ENCODE results near the gene SLC9A9.
"Not testable (repeated sequence)": the region's sequence is repeated elsewhere in the genome, so short reads cannot be mapped to it uniquely, and the experiment has no call there.

Gene SLC9A9

GRCh38 chr3:143291836-143292447 is 556.3 kb downstream of the SLC9A9 start:
- H3K4me3 ChIP-seq (ENCODE audit: low read length): no peak overlapping the region
- no peaks in the 10 kb centered on the region for H3K36me3 ChIP-seq (ENCODE audit: control insufficient read depth, insufficient read depth, low read length)
- H3K27me3 ChIP-seq (ENCODE audit: control insufficient read depth, insufficient read depth, low read length): no peaks in the 10 kb centered on the region
- no peak overlapping the region for H3K9ac ChIP-seq (ENCODE audit: low read length)
- H3K4me1 ChIP-seq (ENCODE audit: control insufficient read depth, insufficient read depth, low read length): peaks cover 1% of the 10 kb centered on the region
- H3K9me3 ChIP-seq (ENCODE audit: control insufficient read depth, low read length): no peaks in the 10 kb centered on the region

GRCh38 chr3:143288944-143289343 is 559.3 kb downstream of the SLC9A9 start:
- Histone ChIP-seq H3K27me3 (ENCODE audit: control insufficient read depth, insufficient read depth, low read length) (no peaks in the 10 kb centered on the region), H3K9me3 (ENCODE audit: control insufficient read depth, low read length) (no peaks in the 10 kb centered on the region), H3K36me3 (ENCODE audit: control insufficient read depth, insufficient read depth, low read length) (no peaks in the 10 kb centered on the region), H3K4me1 (ENCODE audit: control insufficient read depth, insufficient read depth, low read length) (peaks cover 11% of the 10 kb centered on the region), H3K4me3 (ENCODE audit: low read length) (no peak overlapping the region), H3K9ac (ENCODE audit: low read length) (no peak overlapping the region)

GRCh38 chr3:143287403-143287802 is 560.9 kb downstream of the SLC9A9 start:
- Histone ChIP-seq H3K27me3 (ENCODE audit: control insufficient read depth, insufficient read depth, low read length) (no peaks in the 10 kb centered on the region), H3K4me1 (ENCODE audit: control insufficient read depth, insufficient read depth, low read length) (peaks cover 11% of the 10 kb centered on the region), H3K36me3 (ENCODE audit: control insufficient read depth, insufficient read depth, low read length) (no peaks in the 10 kb centered on the region), H3K9ac (ENCODE audit: low read length) (no peak overlapping the region), H3K9me3 (ENCODE audit: control insufficient read depth, low read length) (no peaks in the 10 kb centered on the region), H3K4me3 (ENCODE audit: low read length) (no peak overlapping the region)

GRCh38 chr3:143286392-143287010 is 561.8 kb downstream of the SLC9A9 start:
- Histone ChIP-seq H3K36me3 (ENCODE audit: control insufficient read depth, insufficient read depth, low read length) (no peaks in the 10 kb centered on the region), H3K4me3 (ENCODE audit: low read length) (no peak overlapping the region), H3K9me3 (ENCODE audit: control insufficient read depth, low read length) (no peaks in the 10 kb centered on the region), H3K9ac (ENCODE audit: low read length) (no peak overlapping the region), H3K27me3 (ENCODE audit: control insufficient read depth, insufficient read depth, low read length) (no peaks in the 10 kb centered on the region), H3K4me1 (ENCODE audit: control insufficient read depth, insufficient read depth, low read length) (peaks cover 11% of the 10 kb centered on the region)

GRCh38 chr3:143283432-143284128 is 564.7 kb downstream of the SLC9A9 start:
- Histone ChIP-seq H3K9ac (ENCODE audit: low read length) (no peak overlapping the region), H3K36me3 (ENCODE audit: control insufficient read depth, insufficient read depth, low read length) (no peaks in the 10 kb centered on the region), H3K9me3 (ENCODE audit: control insufficient read depth, low read length) (no peaks in the 10 kb centered on the region), H3K4me3 (ENCODE audit: low read length) (no peak overlapping the region), H3K4me1 (ENCODE audit: control insufficient read depth, insufficient read depth, low read length) (peaks cover 11% of the 10 kb centered on the region), H3K27me3 (ENCODE audit: control insufficient read depth, insufficient read depth, low read length) (no peaks in the 10 kb centered on the region)

DNA sequence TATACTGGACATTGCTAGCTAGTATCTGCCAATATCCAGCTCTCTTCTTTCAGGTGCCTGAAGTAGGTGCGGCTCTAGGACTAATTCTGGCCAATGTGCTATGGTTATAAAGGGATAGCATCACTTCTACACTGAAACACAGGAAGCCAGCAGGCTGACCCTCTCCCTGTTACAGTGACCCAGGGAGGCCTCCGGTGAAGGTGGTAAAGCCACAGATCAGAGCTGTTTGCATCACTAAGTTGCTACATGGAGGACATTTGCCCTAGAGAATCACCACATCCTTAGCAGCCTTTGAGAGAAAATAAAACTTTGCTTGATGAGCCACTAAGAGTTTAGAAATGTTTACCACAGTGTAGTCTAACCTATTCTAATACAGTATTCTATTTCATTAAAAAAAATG is 567.3 kb downstream of the SLC9A9 start:
- Histone ChIP-seq H3K9me3 (ENCODE audit: control insufficient read depth, low read length) (no peaks in the 10 kb centered on the region), H3K27me3 (ENCODE audit: control insufficient read depth, insufficient read depth, low read length) (no peaks in the 10 kb centered on the region)

DNA sequence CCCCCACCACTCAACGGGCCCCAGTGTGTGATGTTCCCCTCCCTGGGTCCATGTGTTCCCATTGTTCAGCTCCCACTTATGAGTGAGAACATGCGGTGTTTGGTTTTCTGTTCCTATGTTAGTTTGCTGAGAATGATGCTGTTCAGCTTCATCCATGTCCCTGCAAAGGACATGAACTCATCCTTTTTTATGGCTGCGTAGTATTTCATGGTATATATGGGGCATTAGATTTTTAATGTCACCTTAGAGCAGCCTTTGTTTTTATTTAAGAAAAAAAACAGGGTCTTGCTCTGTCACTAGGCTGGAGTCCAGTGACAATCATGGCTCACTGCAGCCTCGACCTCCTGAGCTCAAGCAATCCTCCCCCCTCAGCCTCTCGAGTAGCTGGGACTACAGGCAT is 568.7 kb downstream of the SLC9A9 start:
- not testable (repeated sequence) for H3K9ac ChIP-seq (ENCODE audit: low read length); H3K27me3 ChIP-seq (ENCODE audit: control insufficient read depth, insufficient read depth, low read length); H3K4me1 ChIP-seq (ENCODE audit: control insufficient read depth, insufficient read depth, low read length); H3K36me3 ChIP-seq (ENCODE audit: control insufficient read depth, insufficient read depth, low read length); H3K4me3 ChIP-seq (ENCODE audit: low read length); H3K9me3 ChIP-seq (ENCODE audit: control insufficient read depth, low read length)

More for the DNA sequence above, 567.3 kb downstream of the SLC9A9 start:
- no peak overlapping the region for H3K4me3 ChIP-seq (ENCODE audit: low read length)
- peaks cover under 1% of the 10 kb centered on the region for H3K4me1 ChIP-seq (ENCODE audit: control insufficient read depth, insufficient read depth, low read length)
- H3K9ac ChIP-seq (ENCODE audit: low read length): no peak overlapping the region
- H3K36me3 ChIP-seq (ENCODE audit: control insufficient read depth, insufficient read depth, low read length): no peaks in the 10 kb centered on the region

DNA sequence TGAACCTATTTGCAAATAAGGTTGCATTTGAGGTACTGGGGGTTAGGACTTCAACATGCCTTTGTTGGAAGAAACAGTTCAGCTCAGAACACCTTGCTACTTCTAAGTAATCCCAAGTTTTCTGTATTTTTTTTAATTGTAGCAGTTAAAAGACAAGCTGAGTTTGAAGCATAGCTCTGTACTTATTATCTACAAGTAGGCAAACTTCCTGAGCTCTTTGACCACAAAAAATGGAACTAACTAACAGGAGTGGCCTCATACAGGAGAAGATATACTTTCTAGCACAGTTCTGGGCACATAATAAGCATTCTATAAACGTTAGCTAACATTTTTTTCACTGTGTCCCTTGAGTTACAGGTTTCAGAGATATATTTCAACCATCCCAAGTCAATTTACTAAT is 569.5 kb downstream of the SLC9A9 start:
- Histone ChIP-seq H3K9ac (ENCODE audit: low read length) (no peak overlapping the region), H3K4me3 (ENCODE audit: low read length) (no peak overlapping the region), H3K4me1 (ENCODE audit: control insufficient read depth, insufficient read depth, low read length) (no peaks in the 10 kb centered on the region), H3K27me3 (ENCODE audit: control insufficient read depth, insufficient read depth, low read length) (no peaks in the 10 kb centered on the region), H3K9me3 (ENCODE audit: control insufficient read depth, low read length) (no peaks in the 10 kb centered on the region), H3K36me3 (ENCODE audit: control insufficient read depth, insufficient read depth, low read length) (no peaks in the 10 kb centered on the region)

DNA sequence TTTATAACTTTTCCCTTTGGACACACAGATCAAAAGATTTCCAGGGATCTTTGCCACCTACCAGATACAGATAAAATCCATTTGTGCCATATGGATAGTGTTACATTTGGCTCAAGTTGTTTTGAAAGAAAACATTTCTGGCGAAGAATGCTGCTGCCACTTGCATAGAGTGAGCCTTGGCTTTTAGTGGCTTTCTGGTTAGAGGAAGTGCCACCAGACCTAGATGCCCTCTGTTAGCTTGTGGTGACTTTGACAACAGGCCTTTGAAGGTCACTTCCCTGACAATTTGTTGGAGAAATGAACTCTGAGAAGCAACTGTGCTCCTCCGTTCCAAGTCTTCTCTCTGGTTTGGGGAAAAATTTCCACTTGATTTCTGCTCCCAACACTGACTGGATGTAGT is 570.7 kb downstream of the SLC9A9 start:
- Histone ChIP-seq H3K9ac (ENCODE audit: low read length) (no peak overlapping the region), H3K36me3 (ENCODE audit: control insufficient read depth, insufficient read depth, low read length) (no peaks in the 10 kb centered on the region), H3K27me3 (ENCODE audit: control insufficient read depth, insufficient read depth, low read length) (no peaks in the 10 kb centered on the region), H3K4me3 (ENCODE audit: low read length) (no peak overlapping the region), H3K9me3 (ENCODE audit: control insufficient read depth, low read length) (no peaks in the 10 kb centered on the region), H3K4me1 (ENCODE audit: control insufficient read depth, insufficient read depth, low read length) (no peaks in the 10 kb centered on the region)

DNA sequence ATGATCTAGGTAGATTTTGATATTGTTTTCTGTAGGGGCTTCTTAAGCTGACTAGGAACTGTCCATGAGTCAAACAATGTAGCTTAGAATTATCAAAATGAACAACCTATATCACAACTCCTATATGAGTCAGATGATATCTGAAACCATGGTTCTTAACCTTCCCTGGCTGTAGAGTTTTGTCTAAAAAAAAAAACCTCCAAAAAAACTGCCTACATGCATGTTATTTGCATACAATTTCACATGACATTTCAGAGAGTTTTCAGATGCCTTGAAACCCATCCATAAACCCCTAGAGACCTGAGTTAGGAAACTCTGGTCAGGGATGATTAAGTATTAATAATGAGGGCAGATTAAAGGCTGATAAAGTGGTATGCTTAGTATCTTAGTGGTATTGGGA is 571.7 kb downstream of the SLC9A9 start:
- H3K4me1 ChIP-seq (ENCODE audit: control insufficient read depth, insufficient read depth, low read length): no peaks in the 10 kb centered on the region
- H3K9me3 ChIP-seq (ENCODE audit: control insufficient read depth, low read length): no peaks in the 10 kb centered on the region
- no peak overlapping the region for H3K4me3 ChIP-seq (ENCODE audit: low read length)
- no peak overlapping the region for H3K9ac ChIP-seq (ENCODE audit: low read length)
- H3K36me3 ChIP-seq (ENCODE audit: control insufficient read depth, insufficient read depth, low read length): no peaks in the 10 kb centered on the region
- H3K27me3 ChIP-seq (ENCODE audit: control insufficient read depth, insufficient read depth, low read length): no peaks in the 10 kb centered on the region

DNA sequence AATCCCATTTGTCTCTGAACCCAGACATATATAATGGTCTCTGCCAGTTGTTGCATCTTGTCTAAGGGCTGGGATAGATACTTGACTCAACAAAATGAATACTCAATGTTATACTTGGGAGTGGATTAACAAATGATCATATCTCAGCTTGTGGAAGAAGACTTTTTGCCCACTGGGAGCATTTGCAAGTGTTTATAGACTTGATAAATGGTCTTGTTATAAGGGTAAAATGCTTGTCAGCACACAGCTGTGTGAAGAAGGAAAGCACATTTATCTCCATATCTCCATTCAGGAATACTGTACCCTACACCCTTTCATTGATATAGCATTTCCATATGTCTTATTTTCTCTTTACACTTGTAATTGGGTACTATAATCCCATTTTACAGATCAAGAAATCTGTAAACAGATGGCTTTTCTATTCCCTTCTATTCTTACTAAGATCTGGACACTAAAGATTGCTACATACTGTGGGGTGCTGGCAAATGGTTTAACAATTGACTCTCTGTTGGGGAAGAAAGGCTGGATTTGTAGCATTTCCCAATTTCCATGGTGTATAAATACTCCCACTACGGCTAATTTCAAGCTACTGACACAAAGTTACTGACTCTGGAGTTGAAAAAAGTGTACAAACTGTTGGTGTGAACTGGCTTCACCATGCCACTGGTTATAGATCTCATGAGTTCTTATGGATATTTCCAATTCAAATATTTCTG is 574.1 kb downstream of the SLC9A9 start:
- H3K9ac ChIP-seq (ENCODE audit: low read length): no peak overlapping the region
- H3K36me3 ChIP-seq (ENCODE audit: control insufficient read depth, insufficient read depth, low read length): no peaks in the 10 kb centered on the region
- H3K4me1 ChIP-seq (ENCODE audit: control insufficient read depth, insufficient read depth, low read length): no peaks in the 10 kb centered on the region
- H3K9me3 ChIP-seq (ENCODE audit: control insufficient read depth, low read length): no peaks in the 10 kb centered on the region
- no peaks in the 10 kb centered on the region for H3K27me3 ChIP-seq (ENCODE audit: control insufficient read depth, insufficient read depth, low read length)
- no peak overlapping the region for H3K4me3 ChIP-seq (ENCODE audit: low read length)

GRCh38 chr3:143271136-143271535 is 577.1 kb downstream of the SLC9A9 start:
- Histone ChIP-seq H3K4me1 (ENCODE audit: control insufficient read depth, insufficient read depth, low read length) (no peaks in the 10 kb centered on the region), H3K36me3 (ENCODE audit: control insufficient read depth, insufficient read depth, low read length) (no peaks in the 10 kb centered on the region), H3K27me3 (ENCODE audit: control insufficient read depth, insufficient read depth, low read length) (no peaks in the 10 kb centered on the region), H3K9ac (ENCODE audit: low read length) (no peak overlapping the region), H3K9me3 (ENCODE audit: control insufficient read depth, low read length) (no peaks in the 10 kb centered on the region), H3K4me3 (ENCODE audit: low read length) (no peak overlapping the region)
